ENCODE results near the gene PIGS. TPM values are rescaled to one million over a fixed set of nuclear protein-coding genes. Genes with fewer than 3 reads are reported as not detected.

PIGS gene
- total and polyA plus RNA-seq, 9 of the 15 experiments (the other 6 are each of a cell fraction or from before 2014, with no cell fraction given), result 47.5 to 138 (median 57.6) TPM

- ChIA-PET CTCF (ENCODE audit: low intra/inter-chr PET ratio) (no interaction called here), POLR2A (interaction anchor here (0.6 to 4.8 kb wide), 21 partner anchors 8 to 713 kb away, joined by 3 to 26 read pairs (median 4); partner anchors contain the start of genes RPL23A, SLC46A1 and UNC119)
- peaks cover 72% of the 10 kb centered on the region for H3K79me2 ChIP-seq (ENCODE audit: control insufficient read depth, insufficient read depth, low read length)
- peaks cover 24 to 25% of the 10 kb centered on the region in 2 experiments; a peak in 4 of 5 replicates for H3K4me1 ChIP-seq (replicated peaks in 1 of 2; ENCODE audit: control insufficient read depth in 2 of 2, insufficient read depth in 2 of 2, low read length in 2 of 2)
- WGBS (ENCODE audit: insufficient coverage, low coverage, missing lambda C conversion rate), result under 1% methylated on average over 38 of the region's 39 CpGs
- ATAC-seq (peak; percentile 76), FAIRE-seq (peak; percentile 70), DNase-seq (ENCODE audit: extremely low read depth in 1 of 4, low spot score in 3 of 4) (peak; percentile 61 to 81 (median 68))
- in situ Hi-C loops (cut with MboI), result no loop called here
- H3K36me3 ChIP-seq (ENCODE audit: control insufficient read depth, insufficient read depth, low read length), result peaks cover 57% of the 10 kb centered on the region
- peak overlapping the region; percentile 82 for H3K4me3 ChIP-seq
- no peaks in the 10 kb centered on the region for H3K27me3 ChIP-seq (ENCODE audit: control insufficient read depth in 2 of 2, insufficient read depth in 2 of 2, low read length in 2 of 2)
- H3K9ac ChIP-seq (ENCODE audit: insufficient read depth in 1 of 2, low read depth in 2 of 2, low read length in 2 of 2), result peak overlapping the region; percentile 77 to 97
- peak overlapping the region; percentile 74 for H3K27ac ChIP-seq (ENCODE audit: extremely low read depth, low read depth, low read length)
- peak overlapping the region; percentile 85 for H3K4me2 ChIP-seq (ENCODE audit: insufficient read depth, low read length)
- H4K20me1 ChIP-seq (replicated peaks; ENCODE audit: control insufficient read depth, insufficient read depth, low read length), result 0 out of 2 replicates have a peak, but pooled peaks cover 8% of the 10 kb centered on the region
- peaks cover 18% of the 10 kb centered on the region for H3K9me1 ChIP-seq (ENCODE audit: control insufficient read depth, insufficient read depth, low read length)
- intact Hi-C loops (cut with micrococcal nuclease), result loop anchor here (2.0 kb wide), 1 partner anchor 28 kb away; the partner anchor contains the start of gene SPAG5
- no peaks in the 10 kb centered on the region for H3K9me3 ChIP-seq (replicated peaks; ENCODE audit: control insufficient read depth, insufficient read depth, low read depth, low read length)
- no TSS peak for BruUV-seq (replicated peaks)
- peak overlapping the region; percentile 95 for H2AFZ ChIP-seq (ENCODE audit: low read depth, low read length)
- TF ChIP-seq ZBTB5 (IDR thresholded peaks at IDR 0.05) (no peak), POLR2AphosphoS5 (IDR thresholded peaks at IDR 0.05; ENCODE audit: control insufficient read depth, insufficient read depth, low read depth, low read length) (peak; percentile 18; the same call in 1 of the 2 replicates), ZNF79 (CRISPR knock-in tag; IDR thresholded peaks at IDR 0.05; ENCODE audit: low read depth) (no peak), EGR1 (conservative IDR thresholded peaks at IDR 0.05) (0 out of 2 replicates have a peak, but pooled peaks have one; percentile 45), RFX1 (IDR thresholded peaks at IDR 0.05) (no peak), MNT (conservative IDR thresholded peaks at IDR 0.05) (peak; percentile 82 to 87), PRMT5 (CRISPR knock-in tag; IDR thresholded peaks at IDR 0.05) (no peak), CTBP1 (IDR thresholded peaks at IDR 0.05; ENCODE audit: borderline replicate concordance) (peak; percentile 29; the same call in 1 of the 2 replicates), E2F6 (IDR thresholded peaks at IDR 0.05; ENCODE audit: borderline replicate concordance in 1 of 2, extremely low read depth in 1 of 2, insufficient read depth in 1 of 2, insufficient read length in 1 of 2, low read depth in 1 of 2, low read length in 1 of 2, poor library complexity in 1 of 2, severe bottlenecking in 1 of 2) (peak; percentile 58 to 70), SIN3A (IDR thresholded peaks at IDR 0.05; ENCODE audit: borderline replicate concordance in 2 of 2, control insufficient read depth in 1 of 2, low read depth in 2 of 2, low read length in 2 of 2) (peak; percentile 36 to 45; a peak in 1 of 4 replicates), HMG20B (CRISPR knock-in tag; IDR thresholded peaks at IDR 0.05) (no peak), KDM4B (IDR thresholded peaks at IDR 0.05; ENCODE audit: borderline replicate concordance in 2 of 2, low read depth in 1 of 2) (0 out of 4 replicates have a peak, but pooled peaks of 1 of the 2 experiments have one; percentile 17)
Observed at GRCh38 chr17:28570716-28571360, 486 bp downstream of the PIGS start.
